ENCODE data around the gene PDGFA.

PDGFA gene

GRCh38 chr7:485188-486081 lies 34.2 kb downstream of the PDGFA start:
- DNase-seq = no peak

DNA sequence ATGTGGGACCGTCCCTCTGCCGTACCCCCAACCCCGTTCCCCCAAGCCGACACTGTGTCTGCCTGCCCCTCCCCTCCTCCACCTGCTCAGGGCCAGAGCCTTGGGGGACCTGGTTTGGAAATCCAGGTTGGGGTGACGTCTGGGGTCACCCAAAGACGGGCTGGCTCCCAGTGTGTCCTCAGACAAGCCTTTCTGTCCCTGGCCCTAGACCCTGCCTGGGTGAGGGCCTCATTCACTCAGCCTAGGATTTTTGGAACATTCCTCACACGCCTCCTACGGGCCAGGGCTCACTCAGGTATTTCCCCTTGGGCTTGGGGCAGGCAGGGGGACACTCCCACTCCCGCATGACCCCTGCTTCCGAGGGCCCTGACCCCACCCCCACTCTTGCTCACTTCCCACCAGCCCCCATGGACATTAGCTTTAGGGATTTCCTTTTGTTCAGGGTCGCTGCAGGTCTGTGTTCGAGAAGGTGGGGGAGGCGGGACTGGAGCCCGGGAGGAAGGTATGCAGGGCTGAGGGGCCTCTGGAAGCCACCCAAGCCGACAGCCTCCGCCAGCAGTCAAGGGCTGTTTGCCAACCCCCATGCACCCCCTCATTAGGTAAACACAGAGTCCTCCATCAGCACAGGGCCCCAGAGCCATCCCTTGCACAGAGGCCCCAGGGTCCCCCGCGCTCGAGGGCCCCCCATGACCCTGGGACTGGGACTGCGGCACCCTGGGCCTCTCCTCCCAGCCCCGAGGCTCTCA lies 35.1 kb downstream of the PDGFA start:
- no peak for DNase-seq

DNA sequence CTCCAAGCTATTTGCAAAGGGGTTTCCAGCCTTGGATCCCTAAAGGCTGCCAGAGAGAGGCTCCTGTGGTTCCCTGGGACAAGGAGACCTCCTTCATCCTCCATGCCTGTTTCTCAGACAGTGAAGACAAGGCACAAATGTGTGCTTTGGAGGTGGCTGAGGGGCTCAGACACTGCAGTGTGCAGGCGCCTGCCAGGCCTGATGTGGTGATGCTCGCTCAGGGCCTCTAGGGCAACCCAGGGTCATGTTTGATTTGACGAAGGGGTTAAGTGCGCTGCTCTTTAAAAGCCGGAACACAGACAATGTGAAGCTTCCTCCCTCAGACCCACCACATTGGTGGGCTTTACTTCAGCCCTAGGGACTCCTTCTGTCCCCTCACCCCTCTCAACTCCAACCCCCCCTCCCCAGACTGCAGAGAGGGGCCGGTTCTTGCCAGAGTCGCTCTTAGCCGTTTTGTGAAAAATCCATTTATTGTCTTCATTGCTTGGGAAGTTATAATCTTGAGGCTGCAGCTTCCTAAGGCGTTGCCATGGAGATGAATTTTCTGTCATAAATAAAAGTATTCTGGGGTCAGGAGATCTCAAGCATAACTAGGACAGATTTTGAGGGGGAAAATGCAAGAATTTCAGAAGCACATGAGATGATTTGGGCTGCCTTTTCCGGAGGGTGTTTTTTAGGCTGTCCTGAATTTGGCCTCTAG lies 35.8 kb downstream of the PDGFA start:
- DNase-seq = no peak

DNA sequence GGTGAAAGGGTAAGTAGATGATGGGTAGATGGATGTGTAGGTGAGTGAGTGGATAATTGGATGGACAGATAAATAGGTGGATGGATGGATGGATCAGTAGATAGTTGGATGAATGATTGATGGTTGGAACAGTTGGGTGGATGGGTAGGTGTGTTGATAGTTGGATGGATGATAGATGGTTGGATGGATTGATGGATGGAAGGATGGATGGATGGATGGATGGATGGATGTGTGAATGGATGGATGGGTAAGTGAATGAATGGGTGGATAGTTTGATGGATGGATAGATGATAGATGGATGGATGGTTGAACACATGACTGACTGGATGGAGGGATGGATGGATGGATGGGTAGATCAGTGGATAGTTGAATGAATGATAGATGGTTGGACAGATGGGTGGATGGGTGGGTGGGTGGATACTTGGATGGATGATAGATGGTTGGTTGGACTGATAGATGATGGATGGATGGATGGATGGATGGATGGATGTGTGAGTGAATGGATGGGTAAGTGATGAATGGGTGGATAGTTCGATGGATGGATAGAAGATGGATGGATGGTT lies 37.0 kb downstream of the PDGFA start:
- DNase-seq = no peak

DNA sequence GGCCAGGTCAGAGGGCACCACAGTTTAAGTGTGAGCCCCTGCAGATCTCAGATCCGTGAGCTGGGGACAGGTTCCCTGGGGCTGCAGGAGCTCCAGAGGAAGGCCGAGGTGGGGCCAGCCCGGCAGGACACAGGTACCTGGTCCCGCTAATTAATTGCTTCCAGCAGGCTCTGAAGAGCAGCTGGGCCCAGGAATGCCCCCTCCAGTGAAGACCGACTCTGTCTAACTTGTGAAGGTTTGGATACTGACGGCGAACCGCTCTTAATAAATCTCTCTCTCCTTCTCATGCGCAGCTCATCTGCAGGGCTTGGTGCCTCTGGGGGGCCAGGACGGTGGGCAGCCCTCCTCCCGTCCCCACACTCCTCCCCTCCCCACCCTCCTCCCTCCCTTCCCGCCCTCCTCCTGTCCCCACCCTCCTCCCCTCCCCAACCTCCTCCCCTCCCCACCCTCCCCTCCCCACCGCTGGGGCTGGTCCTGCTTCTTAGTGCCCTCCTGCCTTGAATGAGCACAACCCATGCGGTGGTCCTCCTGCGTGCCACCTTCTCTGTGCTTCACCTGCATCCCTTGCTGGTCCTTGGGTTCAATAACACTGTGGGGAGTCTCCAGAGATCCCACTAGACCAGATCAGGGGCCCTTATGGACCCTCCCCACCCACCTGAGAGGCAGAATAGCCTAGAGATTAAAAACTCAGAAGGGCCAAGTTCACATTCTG lies 38.3 kb downstream of the PDGFA start:
- no peak for DNase-seq

DNA sequence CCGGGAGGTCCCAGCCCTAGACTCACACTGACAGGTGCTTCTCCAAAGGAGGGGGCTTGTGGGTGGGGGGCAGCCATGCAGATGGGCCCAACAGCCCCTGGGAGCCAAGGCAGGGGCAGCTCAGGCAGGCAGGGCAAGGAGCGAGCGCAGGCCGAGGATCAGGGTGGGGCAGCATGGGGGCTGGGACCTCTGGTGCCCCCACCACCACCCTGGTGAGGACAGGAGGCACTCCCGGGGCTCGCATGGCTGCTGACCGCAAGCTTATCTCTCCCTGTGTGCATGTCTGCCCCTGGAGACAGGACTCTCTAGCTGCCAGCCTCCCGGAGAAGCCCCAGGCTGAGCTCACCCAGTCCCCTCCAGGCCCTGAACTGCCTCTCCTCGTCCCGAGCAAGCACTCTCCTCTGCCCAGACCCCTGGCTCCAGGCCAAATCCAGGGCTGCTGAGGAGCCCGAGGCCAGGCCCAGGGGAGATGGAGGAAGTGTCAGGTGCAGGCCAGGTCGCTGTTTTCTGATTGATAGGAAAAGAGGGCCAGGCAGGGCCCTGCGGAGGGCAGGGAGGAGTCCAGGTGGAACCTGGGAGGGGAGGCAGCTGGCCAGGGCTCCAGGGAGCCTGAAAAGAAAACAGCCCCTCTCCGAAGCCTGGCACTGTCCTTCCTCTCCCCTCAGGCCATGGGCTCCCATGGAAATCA lies 39.0 kb downstream of the PDGFA start:
- DNase-seq = no peak

- DNase-seq = no peak
Measured at GRCh38 chr7:479948-480499, 39.6 kb downstream of the PDGFA start.

GRCh38 chr7:479115-479947 lies 40.3 kb downstream of the PDGFA start:
- DNase-seq = no peak

- no peak for DNase-seq
Measured at GRCh38 chr7:477626-478220, 41.9 kb downstream of the PDGFA start.

- no peak for DNase-seq
Measured at GRCh38 chr7:476736-477360, 42.8 kb downstream of the PDGFA start.

- DNase-seq = no peak
Measured at GRCh38 chr7:475951-476441, 43.6 kb downstream of the PDGFA start.

- no peak for DNase-seq
Measured at GRCh38 chr7:475425-475728, 44.3 kb downstream of the PDGFA start.

DNA sequence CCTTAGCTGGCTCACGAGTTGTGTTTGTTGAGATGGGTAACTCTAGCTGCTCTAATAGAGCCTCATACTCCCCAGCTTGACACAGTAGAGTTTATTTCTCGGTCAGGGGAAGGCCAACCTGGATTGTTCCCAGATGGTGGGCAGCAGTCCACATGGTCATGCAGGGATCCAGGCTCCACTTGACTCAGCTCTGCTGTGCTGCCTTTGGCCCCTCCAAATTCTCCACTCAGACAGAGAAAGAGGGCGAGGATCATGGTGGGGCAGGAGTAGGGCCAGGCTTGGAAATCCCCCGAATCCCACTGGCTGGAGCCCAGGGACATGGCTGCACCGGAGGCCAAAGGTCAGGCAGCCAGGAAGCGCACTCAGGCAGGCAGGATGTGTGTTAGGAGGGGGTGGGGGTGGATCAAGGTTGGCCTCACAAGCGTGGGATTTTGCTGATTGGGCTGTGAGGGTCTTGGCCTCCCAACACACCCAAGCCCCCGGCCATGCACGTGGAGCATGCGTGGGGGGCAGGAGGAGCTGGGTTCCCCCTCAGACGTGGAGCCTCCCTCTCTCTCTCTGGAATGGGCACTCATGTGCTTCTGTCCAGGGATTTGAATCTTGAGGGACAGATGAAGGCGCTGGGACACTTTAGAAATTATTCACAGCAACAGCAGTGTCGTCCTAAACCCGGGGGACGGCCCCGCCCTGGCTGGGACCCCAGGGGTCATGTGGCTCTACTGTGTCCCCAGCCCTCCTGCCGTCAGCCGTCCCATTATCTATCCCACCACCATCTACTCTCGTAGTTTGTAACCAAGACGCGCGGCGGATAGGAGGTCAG lies 44.8 kb downstream of the PDGFA start:
- no peak for DNase-seq

- no peak for DNase-seq
Measured at GRCh38 chr7:473870-474604, 45.6 kb downstream of the PDGFA start.

- DNase-seq = no peak
Measured at GRCh38 chr7:473211-473734, 46.4 kb downstream of the PDGFA start.

GRCh38 chr7:472640-472957 lies 47.0 kb downstream of the PDGFA start:
- no peak for DNase-seq

GRCh38 chr7:471866-472639 lies 47.6 kb downstream of the PDGFA start:
- no peak for DNase-seq

Data from activated CD4-positive, alpha-beta T cell treated with anti-CD3 and anti-CD28 coated beads, Interleukin-10, Interleukin-2, amounts not matched to agents 100 ng/mL and 50 ng/mL, durations not matched to agents 16 hours and 8 hours (primary cell).